ENCODE results near the gene CBX1.

GRCh38 chr17:48068491-48068961 is 32.8 kb downstream of the CBX1 start:
- TF ChIP-seq POLR2AphosphoS5 (IDR thresholded peaks at IDR 0.05), result no peak
- peak in 2 of 6 experiments; percentile 24 to 37 for TF ChIP-seq CTCF (IDR thresholded peaks at IDR 0.05)
- TF ChIP-seq EP300 (IDR thresholded peaks at IDR 0.05), result no peak
- TF ChIP-seq POLR2A (IDR thresholded peaks at IDR 0.05), result no peak

Measured in upper lobe of left lung (tissue), 4 donors.